Measurements from ENCODE around the gene HMGN1. TPM values are rescaled to one million over a fixed set of nuclear protein-coding genes. Genes with fewer than 3 reads are reported as not detected.

HMGN1 gene
- total and polyA plus RNA-seq, 4 donors: 34.6 to 92.3 (median 55.0) TPM

GRCh38 chr21:39341249-39341923, 7.5 kb downstream of the HMGN1 start:
- Histone ChIP-seq H3K9ac (ENCODE audit: low read depth in 1 of 2, low read length in 2 of 2) (no peak overlapping the region), H3K9me3 (ENCODE audit: control insufficient read depth in 4 of 4, low read length in 3 of 4) (no peaks in the 10 kb centered on the region), H3K4me1 (ENCODE audit: control insufficient read depth in 4 of 4, insufficient read depth in 4 of 4, low read length in 3 of 4) (peaks cover 0 to 2% (median under 1%) of the 10 kb centered on the region in 4 donors), H3K36me3 (ENCODE audit: control insufficient read depth in 4 of 4, insufficient read depth in 3 of 4, low read depth in 1 of 4, low read length in 3 of 4) (peaks cover 5 to 22% (median 16%) of the 10 kb centered on the region in 4 donors), H3K4me3 (ENCODE audit: low read depth in 1 of 3, low read length in 3 of 3) (no peak overlapping the region), H3K27ac (ENCODE audit: low read depth in 1 of 2, low read length in 2 of 2) (no peak overlapping the region), H3K27me3 (ENCODE audit: control insufficient read depth in 4 of 4, insufficient read depth in 4 of 4, low read length in 3 of 4) (no peaks in the 10 kb centered on the region)
- DNase-seq (ENCODE audit: low spot score): no peak
- 98% methylated on average over 6 of the region's 6 CpGs for WGBS
- TF ChIP-seq HNF4A (conservative IDR thresholded peaks at IDR 0.05) (no peak), TAF1 (conservative IDR thresholded peaks at IDR 0.05) (no peak), RXRA (IDR thresholded peaks at IDR 0.05) (no peak), GABPA (IDR thresholded peaks at IDR 0.05 in 1 of 2, conservative IDR thresholded peaks at IDR 0.05 in 1 of 2) (no peak)
- TF ChIP-seq, protein P1, sequence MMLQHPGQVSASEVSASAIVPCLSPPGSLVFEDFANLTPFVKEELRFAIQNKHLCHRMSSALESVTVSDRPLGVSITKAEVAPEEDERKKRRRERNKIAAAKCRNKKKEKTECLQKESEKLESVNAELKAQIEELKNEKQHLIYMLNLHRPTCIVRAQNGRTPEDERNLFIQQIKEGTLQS (IDR thresholded peaks at IDR 0.05): no peak

GRCh38 chr21:39340687-39341086, 8.2 kb downstream of the HMGN1 start:
- H3K4me3 ChIP-seq (ENCODE audit: low read depth in 1 of 3, low read length in 3 of 3): no peak overlapping the region
- H3K9ac ChIP-seq (ENCODE audit: low read depth in 1 of 2, low read length in 2 of 2): no peak overlapping the region
- 96% methylated on average over 6 of the region's 6 CpGs for WGBS
- no peaks in the 10 kb centered on the region for H3K9me3 ChIP-seq (ENCODE audit: control insufficient read depth in 4 of 4, low read length in 3 of 4)
- no peak for TF ChIP-seq SP1 (IDR thresholded peaks at IDR 0.05)
- TF ChIP-seq FOXA2 (IDR thresholded peaks at IDR 0.05): no peak
- TF ChIP-seq HNF4G (IDR thresholded peaks at IDR 0.05): no peak
- TF ChIP-seq FOXA1 (IDR thresholded peaks at IDR 0.05): no peak
- TF ChIP-seq RAD21 (IDR thresholded peaks at IDR 0.05): no peak
- TF ChIP-seq, protein P1 (IDR thresholded peaks at IDR 0.05): no peak
- no peak for TF ChIP-seq NR2F2 (IDR thresholded peaks at IDR 0.05)
- TF ChIP-seq YY1 (IDR thresholded peaks at IDR 0.05): no peak
- TF ChIP-seq RXRA (IDR thresholded peaks at IDR 0.05): no peak
- TF ChIP-seq GABPA (IDR thresholded peaks at IDR 0.05 in 1 of 2, conservative IDR thresholded peaks at IDR 0.05 in 1 of 2): no peak
- no peak for TF ChIP-seq JUND (IDR thresholded peaks at IDR 0.05)
- no peak for TF ChIP-seq EGR1 (IDR thresholded peaks at IDR 0.05; ENCODE audit: low read depth in 2 of 2)
- TF ChIP-seq HNF4A (conservative IDR thresholded peaks at IDR 0.05): no peak
- no peak for TF ChIP-seq REST (IDR thresholded peaks at IDR 0.05)
- H3K36me3 ChIP-seq (ENCODE audit: control insufficient read depth in 4 of 4, insufficient read depth in 3 of 4, low read depth in 1 of 4, low read length in 3 of 4): peaks cover 5 to 22% (median 16%) of the 10 kb centered on the region in 4 donors
- H3K4me1 ChIP-seq (ENCODE audit: control insufficient read depth in 4 of 4, insufficient read depth in 4 of 4, low read length in 3 of 4): peaks cover 0 to 2% (median 0%) of the 10 kb centered on the region in 4 donors
- no peaks in the 10 kb centered on the region for H3K27me3 ChIP-seq (ENCODE audit: control insufficient read depth in 4 of 4, insufficient read depth in 4 of 4, low read length in 3 of 4)
- no peak for DNase-seq (ENCODE audit: low spot score)
- no peak overlapping the region for H3K27ac ChIP-seq (ENCODE audit: low read depth in 1 of 2, low read length in 2 of 2)

All from liver (tissue), 9 donors.